Prostate gland (tissue), 2 donors: ENCODE measurements around the gene MPIG6B. TPM values are rescaled to one million over a fixed set of nuclear protein-coding genes. Genes with fewer than 3 reads are reported as not detected.
A peak's percentile ranks its signal among the peaks of the same experiment; 100 is the strongest.

Experiments
- DNase-seq: peaks from one replicate; pipeline ENCODE4 v3.0.0-alpha.2; 2019; ENCODE audit warnings: low spot score
- H3K27ac ChIP-seq, 2 donors: fragments of 200-600 bp; sonication (generic); 2 replicates each; pipeline ENCODE4 v1.5.1; 2017 to 2019
- H3K27me3 ChIP-seq: fragments of 200-600 bp; sonication (generic); replicated peaks from 2 replicates; pipeline ENCODE4 v1.5.1; 2019; ENCODE audit not compliant: insufficient read depth
- H3K36me3 ChIP-seq, 2 donors: fragments of 200-600 bp; sonication (generic); 1 replicate in 1 of 2; 2 replicates in 1 of 2; pipeline versions ENCODE4 v1.5.1 to v1.8.1; 2017 to 2019
- H3K4me1 ChIP-seq: fragments of 200-600 bp; sonication (generic); replicated peaks from 2 replicates; pipeline ENCODE4 v1.5.1; 2019
- H3K4me3 ChIP-seq, 2 donors: fragments of 200-600 bp; sonication (generic); 2 replicates each; pipeline ENCODE4 v1.5.1; 2017 to 2019
- H3K9me3 ChIP-seq: fragments of 200-600 bp; sonication (generic); 2 replicates; pipeline ENCODE4 v1.5.1; 2017
- POLR2A ChIP-seq: fragments of 450-650 bp; IDR thresholded peaks from one replicate; pipeline ENCODE4 v1.6.1; 2016; ENCODE audit warnings: antibody characterized with exemption, mild to moderate bottlenecking
- POLR2AphosphoS5 ChIP-seq: sonication (generic); formaldehyde crosslinking; IDR thresholded peaks from one replicate; pipeline ENCODE4 v1.6.1; 2017; ENCODE audit warnings: antibody characterized with exemption
- WGBS: methylation state at CpG from one replicate; pipeline ENCODE4 v1.1.5; 2018; 5-methylcytosine and 5-hydroxymethylcytosine counted together
- intact Hi-C: fragments of 100-400 bp; cut with DNase I; formaldehyde crosslinking; loops from one replicate; pipeline ENCODE4 v1.14.2; 2022
- total RNA-seq, 2 donors: library from RNA; depleted of rRNA; stranded (reverse); fragments of >200 nt; gene quantifications; one replicate each; pipeline ENCODE4 v1.1.0, GENCODE V29; 2016
- TF ChIP-seq, protein P1 (sequence below), 4 experiments: fragments of 200-600 bp in 2 of 4; fragments of 450-650 bp in 2 of 4; sonication (generic) in 2 of 4; IDR thresholded peaks; 1 replicate in 3 of 4; 2 replicates in 1 of 4; pipeline ENCODE4 v1.5.1; 2016 to 2019; ENCODE audit warnings: antibody characterized with exemption in 4 of 4, mild to moderate bottlenecking in 2 of 4, moderate library complexity in 2 of 4

The MPIG6B gene
- total RNA-seq, 2 donors from 2014 or later, result 0.74 TPM; not detected in 1

DNA sequence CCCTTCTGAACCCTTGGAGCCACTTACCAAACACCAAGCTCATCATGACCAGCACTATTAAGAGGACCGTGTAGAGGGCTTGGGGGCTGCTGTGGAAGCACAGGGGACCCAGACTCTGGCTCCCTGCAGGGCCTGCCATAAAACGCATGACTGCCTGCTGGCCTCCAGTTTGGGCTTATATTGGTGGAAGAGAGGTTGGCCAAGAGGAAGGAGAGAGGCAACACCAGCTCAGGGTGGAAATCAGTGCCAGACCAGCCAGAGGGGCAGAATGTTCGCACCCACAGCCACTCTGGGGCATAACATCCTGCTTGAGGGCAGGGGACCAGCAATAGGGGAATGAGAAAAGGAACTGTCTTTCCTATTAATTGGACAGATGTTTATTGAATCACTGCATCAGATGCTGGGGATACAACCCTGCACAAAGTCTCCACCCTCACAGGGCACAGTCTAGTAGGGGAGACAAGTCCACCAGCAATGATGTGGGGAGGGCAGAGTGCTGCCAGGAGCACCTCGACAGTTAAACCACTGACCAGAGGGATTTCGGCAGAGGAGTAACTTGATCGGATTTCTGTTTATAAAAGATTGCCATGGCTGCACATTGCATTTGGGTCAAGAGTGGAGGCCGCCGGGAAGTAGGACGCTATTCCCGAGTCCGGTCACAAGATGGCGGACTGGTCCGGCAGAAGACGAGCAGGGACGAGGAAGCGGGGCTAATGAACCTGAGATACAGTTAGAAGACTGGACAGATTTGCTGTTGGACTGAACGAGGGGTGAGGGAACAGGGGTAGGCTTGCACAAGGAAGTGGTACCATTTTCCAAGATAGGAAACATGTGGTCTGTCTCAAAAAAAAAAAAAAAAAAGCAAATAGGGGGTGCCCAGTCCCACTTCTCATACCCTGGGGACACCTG, 42.7 kb upstream of the MPIG6B start, which contains the start of gene LY6G5C:
TSS of gene LY6G5C (minus strand) at position 842 of the 909 bp plus-strand sequence. CDS start at position 148, 694 bp downstream.
- Histone ChIP-seq H3K27ac (peak within 1 kb of the TSS; percentile 95), H3K4me1 (peaks cover 4% of the 10 kb centered on the region), H3K4me3 (peak within 1 kb of the TSS; percentile 36 to 46), H3K36me3 (no peaks in the 10 kb centered on the region), H3K9me3 (no peaks in the 10 kb centered on the region), H3K27me3 (no peaks in the 10 kb centered on the region)
- TF ChIP-seq POLR2A (no peak), POLR2AphosphoS5 (peak; percentile 88)
- TF ChIP-seq, protein P1, sequence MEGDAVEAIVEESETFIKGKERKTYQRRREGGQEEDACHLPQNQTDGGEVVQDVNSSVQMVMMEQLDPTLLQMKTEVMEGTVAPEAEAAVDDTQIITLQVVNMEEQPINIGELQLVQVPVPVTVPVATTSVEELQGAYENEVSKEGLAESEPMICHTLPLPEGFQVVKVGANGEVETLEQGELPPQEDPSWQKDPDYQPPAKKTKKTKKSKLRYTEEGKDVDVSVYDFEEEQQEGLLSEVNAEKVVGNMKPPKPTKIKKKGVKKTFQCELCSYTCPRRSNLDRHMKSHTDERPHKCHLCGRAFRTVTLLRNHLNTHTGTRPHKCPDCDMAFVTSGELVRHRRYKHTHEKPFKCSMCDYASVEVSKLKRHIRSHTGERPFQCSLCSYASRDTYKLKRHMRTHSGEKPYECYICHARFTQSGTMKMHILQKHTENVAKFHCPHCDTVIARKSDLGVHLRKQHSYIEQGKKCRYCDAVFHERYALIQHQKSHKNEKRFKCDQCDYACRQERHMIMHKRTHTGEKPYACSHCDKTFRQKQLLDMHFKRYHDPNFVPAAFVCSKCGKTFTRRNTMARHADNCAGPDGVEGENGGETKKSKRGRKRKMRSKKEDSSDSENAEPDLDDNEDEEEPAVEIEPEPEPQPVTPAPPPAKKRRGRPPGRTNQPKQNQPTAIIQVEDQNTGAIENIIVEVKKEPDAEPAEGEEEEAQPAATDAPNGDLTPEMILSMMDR (IDR thresholded peaks at IDR 0.05), result peak; percentile 63 to 94 (median 79)
- intact Hi-C loops, result loop anchor here (5.0 kb wide), 4 partner anchors 47 to 267 kb away; partner anchors contain the start of genes CFB and DDAH2
- DNase-seq, result peak; percentile 87
- 11% methylated on average over 17 of the region's 17 CpGs for WGBS

DNA sequence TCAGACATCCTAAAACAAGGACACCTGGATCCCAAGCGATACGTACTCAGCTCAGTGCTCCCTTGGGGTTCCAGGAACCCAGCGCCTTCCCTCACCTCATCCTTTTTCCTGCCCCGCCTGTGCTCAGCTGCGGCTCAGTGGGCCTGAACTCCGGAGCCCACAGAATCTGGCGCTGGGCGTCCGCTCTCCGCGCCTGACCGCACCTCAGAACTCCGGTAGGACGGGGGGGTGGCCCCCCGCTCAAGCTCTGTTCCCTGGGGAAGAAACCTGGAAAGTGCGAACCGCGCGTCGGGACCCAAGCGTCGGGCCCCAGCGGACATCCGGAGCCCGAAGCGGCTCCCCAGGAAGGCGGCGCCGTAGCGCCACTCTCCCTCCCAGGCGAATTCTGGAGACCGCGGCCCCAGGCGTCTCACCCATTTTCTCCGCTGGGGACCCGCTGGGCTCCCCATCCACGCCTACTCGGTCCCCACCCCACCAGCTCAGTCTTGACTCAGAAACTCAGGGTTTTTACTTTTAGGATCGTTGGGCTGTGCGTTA, 42.0 kb upstream of the MPIG6B start:
- H3K36me3 ChIP-seq, result no peaks in the 10 kb centered on the region
- peak; percentile 41 for DNase-seq
- no peaks in the 10 kb centered on the region for H3K9me3 ChIP-seq
- peaks cover 4% of the 10 kb centered on the region for H3K4me1 ChIP-seq
- intact Hi-C loops, result loop anchor here (5.0 kb wide), 4 partner anchors 46 to 266 kb away; partner anchors contain the start of genes CFB and DDAH2
- H3K27me3 ChIP-seq, result no peaks in the 10 kb centered on the region
- WGBS, result under 1% methylated on average over 33 of the region's 40 CpGs
- peak overlapping the region; percentile 95 for H3K27ac ChIP-seq
- peak overlapping the region; percentile 36 to 46 for H3K4me3 ChIP-seq
- TF ChIP-seq, protein P1 (IDR thresholded peaks at IDR 0.05), result peak in 3 of 4 experiments; percentile 22 to 51 (median 48)
- TF ChIP-seq POLR2AphosphoS5, result no peak
- TF ChIP-seq POLR2A, result peak; percentile 9

DNA sequence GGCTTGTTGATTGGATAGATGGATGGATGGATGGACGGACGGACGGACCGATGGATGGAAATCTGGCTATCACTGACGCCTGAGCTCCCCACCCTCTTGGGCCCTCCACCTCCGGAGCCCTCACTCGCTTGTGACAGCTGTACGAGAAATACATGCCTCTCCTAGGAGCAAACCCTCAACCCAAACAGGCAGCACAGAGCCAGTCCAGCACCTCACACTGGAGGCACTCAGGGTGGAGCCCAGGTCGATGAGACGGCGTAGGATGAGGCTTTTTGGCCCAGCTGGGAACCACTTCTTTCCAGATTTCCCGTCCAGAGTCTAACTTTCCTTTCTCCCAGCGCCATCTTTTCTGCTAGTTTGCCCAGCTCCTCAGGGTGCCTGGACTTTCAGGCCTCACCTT, 39.6 kb upstream of the MPIG6B start:
- no peak for DNase-seq
- Histone ChIP-seq H3K4me1 (peaks cover 4% of the 10 kb centered on the region), H3K36me3 (peaks cover 0 to 17% of the 10 kb centered on the region in 2 donors), H3K4me3 (no peak overlapping the region), H3K27me3 (no peaks in the 10 kb centered on the region), H3K27ac (no peak overlapping the region), H3K9me3 (no peaks in the 10 kb centered on the region)
- intact Hi-C loops, result loop anchor here (5.0 kb wide), 4 partner anchors 44 to 264 kb away; partner anchors contain the start of genes CFB and DDAH2
- 65% methylated on average over 13 of the region's 13 CpGs for WGBS
- TF ChIP-seq, protein P1 (IDR thresholded peaks at IDR 0.05), result no peak
- no peak for TF ChIP-seq POLR2A
- TF ChIP-seq POLR2AphosphoS5, result no peak

DNA sequence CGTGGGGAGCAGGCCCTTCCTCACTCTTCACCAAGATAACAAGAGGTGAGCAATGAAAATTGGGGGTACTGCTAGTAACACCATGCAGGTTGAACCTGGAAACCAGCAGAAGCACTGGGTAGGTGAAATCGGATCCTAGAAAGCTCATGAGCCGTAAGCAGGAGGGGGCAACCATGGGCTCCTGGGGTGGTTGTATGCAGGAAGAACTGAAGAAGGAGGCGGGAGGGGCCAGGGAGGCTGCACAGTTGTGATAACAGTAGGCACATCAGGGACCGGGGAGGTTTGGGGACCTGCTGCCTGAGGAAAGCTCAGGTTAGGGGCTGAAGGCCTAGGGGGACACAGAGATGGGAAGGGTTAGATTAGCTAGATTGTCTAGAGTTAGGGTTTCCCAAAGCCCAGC, 36.7 kb upstream of the MPIG6B start:
- Histone ChIP-seq H3K27me3 (no peaks in the 10 kb centered on the region), H3K36me3 (peaks cover 15 to 20% of the 10 kb centered on the region in 2 donors), H3K9me3 (no peaks in the 10 kb centered on the region), H3K4me1 (no peaks in the 10 kb centered on the region), H3K4me3 (no peak overlapping the region), H3K27ac (no peak overlapping the region)
- intact Hi-C loops, result no loop called here
- 79% methylated on average over 5 of the region's 5 CpGs for WGBS
- no peak for TF ChIP-seq POLR2A
- TF ChIP-seq, protein P1 (IDR thresholded peaks at IDR 0.05), result no peak
- no peak for TF ChIP-seq POLR2AphosphoS5
- DNase-seq, result no peak
